ENCODE data around the gene PGF.

GRCh38 chr14:74948228-74949175 is 6.9 kb downstream of the PGF start:
- TF ChIP-seq EZH2 (IDR thresholded peaks at IDR 0.05), result no peak
- no peak for TF ChIP-seq POLR2AphosphoS5 (IDR thresholded peaks at IDR 0.05; ENCODE audit: borderline replicate concordance, low read depth, low read length)

Measured in SK-N-MC (cell line).